H9 (cell line): Measurements from ENCODE around the gene HPCAL1. TPM values are rescaled to one million over a fixed set of nuclear protein-coding genes. Genes with fewer than 3 reads are reported as not detected.
A peak's percentile ranks its signal among the peaks of the same experiment; 100 is the strongest.

ENCODE experiments used
- DNase-seq: peaks from one replicate; pipeline ENCODE4 v3.0.0-alpha.2; 2017
- H2AFZ ChIP-seq: one replicate; pipeline ENCODE4 v1.6.1; 2013; ENCODE audit warnings: mild to moderate bottlenecking, low read length, control low read depth, moderate library complexity
- H2AK5ac ChIP-seq: 2 replicates; pipeline ENCODE4 v1.6.1; 2013; ENCODE audit warnings: low read length, control low read depth, mixed read lengths; ENCODE audit not compliant: insufficient read length
- H2BK120ac ChIP-seq: one replicate; pipeline ENCODE4 v1.6.1; 2013; ENCODE audit warnings: low read depth, mild to moderate bottlenecking, low read length, control low read depth, inconsistent platforms; ENCODE audit not compliant: poor library complexity, severe bottlenecking
- H2BK12ac ChIP-seq: 2 replicates; pipeline ENCODE4 v1.6.1; 2013; ENCODE audit warnings: low read length, control low read depth, mixed read lengths, low read depth; ENCODE audit not compliant: insufficient read length
- H2BK15ac ChIP-seq: 2 replicates; pipeline ENCODE4 v1.6.1; 2013; ENCODE audit warnings: low read depth, low read length, control low read depth
- H2BK20ac ChIP-seq: one replicate; pipeline ENCODE4 v1.6.1; 2013; ENCODE audit warnings: low read depth, mild to moderate bottlenecking, low read length, control low read depth, inconsistent platforms; ENCODE audit not compliant: poor library complexity, severe bottlenecking
- H2BK5ac ChIP-seq: 2 replicates; pipeline ENCODE4 v1.6.1; 2013; ENCODE audit warnings: low read length, control low read depth, mixed read lengths; ENCODE audit not compliant: insufficient read length
- H3K14ac ChIP-seq: 2 replicates; pipeline ENCODE4 v1.6.1; 2013; ENCODE audit warnings: low read length, control low read depth; ENCODE audit not compliant: insufficient read depth
- H3K18ac ChIP-seq: 2 replicates; pipeline ENCODE4 v1.6.1; 2013; ENCODE audit warnings: low read depth, mild to moderate bottlenecking, mixed read lengths, low read length, control low read depth; ENCODE audit not compliant: insufficient read length
- H3K23ac ChIP-seq: 2 replicates; pipeline ENCODE4 v1.6.1; 2013; ENCODE audit warnings: low read length, control low read depth, mixed read lengths, low read depth; ENCODE audit not compliant: insufficient read length
- H3K23me2 ChIP-seq: 2 replicates; pipeline ENCODE4 v1.6.1; 2013; ENCODE audit warnings: low read depth, mild to moderate bottlenecking, mixed read lengths, low read length, control low read depth; ENCODE audit not compliant: insufficient read length, poor library complexity, severe bottlenecking
- H3K27ac ChIP-seq: 2 replicates; pipeline ENCODE4 v1.5.1; 2013; ENCODE audit warnings: low read length, control low read depth, mixed read lengths, low read depth; ENCODE audit not compliant: insufficient read length
- H3K27me3 ChIP-seq: 2 replicates; pipeline ENCODE4 v1.6.1; 2013; ENCODE audit warnings: low read length, control low read depth, inconsistent platforms; ENCODE audit not compliant: insufficient read depth
- H3K4ac ChIP-seq: 2 replicates; pipeline ENCODE4 v1.6.1; 2013; ENCODE audit warnings: low read depth, mild to moderate bottlenecking, control low read depth, inconsistent platforms, low read length, moderate library complexity
- H3K4me1 ChIP-seq: 2 replicates; pipeline ENCODE4 v1.6.1; 2013; ENCODE audit warnings: low read length, control low read depth, inconsistent platforms; ENCODE audit not compliant: insufficient read depth
- H3K4me2 ChIP-seq: 2 replicates; pipeline ENCODE4 v1.6.1; 2013; ENCODE audit warnings: low read length, control low read depth, mixed read lengths; ENCODE audit not compliant: insufficient read length, insufficient read depth
- H3K56ac ChIP-seq: 2 replicates; pipeline ENCODE4 v1.6.1; 2013; ENCODE audit warnings: low read depth, mild to moderate bottlenecking, mixed read lengths, low read length, control low read depth; ENCODE audit not compliant: insufficient read length
- H3K79me1 ChIP-seq: 2 replicates; pipeline ENCODE4 v1.6.1; 2013; ENCODE audit warnings: low read depth, mild to moderate bottlenecking, moderate library complexity, low read length, control low read depth, inconsistent platforms; ENCODE audit not compliant: insufficient read depth, poor library complexity, severe bottlenecking
- H3K79me2 ChIP-seq: 2 replicates; pipeline ENCODE4 v1.6.1; 2013; ENCODE audit warnings: low read length, control low read depth, inconsistent platforms; ENCODE audit not compliant: insufficient read depth
- H3K9ac ChIP-seq: 2 replicates; pipeline ENCODE4 v1.6.1; 2013; ENCODE audit warnings: low read length, control low read depth, mixed read lengths; ENCODE audit not compliant: insufficient read length; ENCODE audit errors: extremely low read depth
- H3K9me3 ChIP-seq: one replicate; pipeline ENCODE4 v1.6.1; 2013; ENCODE audit warnings: low read depth, low read length, inconsistent platforms; ENCODE audit not compliant: control insufficient read depth
- H3T11ph ChIP-seq: one replicate; pipeline ENCODE4 v1.6.1; 2013; ENCODE audit warnings: mild to moderate bottlenecking, low read length, control low read depth, inconsistent platforms
- H4K20me1 ChIP-seq: one replicate; pipeline ENCODE4 v1.6.1; 2013; ENCODE audit not compliant: control insufficient read depth, insufficient read length, insufficient read depth
- H4K5ac ChIP-seq: 2 replicates; pipeline ENCODE4 v1.6.1; 2013; ENCODE audit warnings: low read depth, mild to moderate bottlenecking, mixed read lengths, low read length, control low read depth; ENCODE audit not compliant: insufficient read length
- H4K8ac ChIP-seq: replicated peaks from 2 replicates; pipeline ENCODE4 v1.6.1; 2013; ENCODE audit warnings: low read length, control low read depth, mixed read lengths, low read depth; ENCODE audit not compliant: insufficient read length
- H4K91ac ChIP-seq: 2 replicates; pipeline ENCODE4 v1.6.1; 2013; ENCODE audit warnings: low read depth, mild to moderate bottlenecking, moderate library complexity, mixed read lengths, low read length, control low read depth; ENCODE audit not compliant: insufficient read length
- H3K27ac Mint-ChIP-seq, 3 experiments: 2 replicates in 2 of 3; 3 replicates in 1 of 3; pipeline ENCODE4 v1.8.0; 2020 to 2021; ENCODE audit warnings: mixed read lengths in 3 of 3, mild to moderate bottlenecking in 1 of 3, moderate library complexity in 1 of 3
- H3K27me3 Mint-ChIP-seq: 2 replicates; pipeline ENCODE4 v1.8.0; 2021; ENCODE audit warnings: low read depth, mild to moderate bottlenecking, moderate library complexity, mixed read lengths
- H3K36me3 Mint-ChIP-seq, 3 experiments: 2 replicates in 2 of 3; 3 replicates in 1 of 3; pipeline ENCODE4 v1.8.0; 2020 to 2021; ENCODE audit warnings: low read depth in 3 of 3, mixed read lengths in 3 of 3; ENCODE audit not compliant: insufficient read depth in 1 of 3
- H3K4me1 Mint-ChIP-seq, 2 experiments: 2 replicates each; pipeline ENCODE4 v1.8.0; 2020; ENCODE audit warnings: mixed read lengths in 2 of 2
- H3K4me3 Mint-ChIP-seq, 2 experiments: 2 replicates in 1 of 2; 3 replicates in 1 of 2; pipeline ENCODE4 v1.8.0; 2020 to 2021; ENCODE audit warnings: mild to moderate bottlenecking in 2 of 2, mixed read lengths in 2 of 2, moderate library complexity in 1 of 2
- H3K9me3 Mint-ChIP-seq, 2 experiments: 2 replicates in 1 of 2; 3 replicates in 1 of 2; pipeline ENCODE4 v1.8.0; 2020; ENCODE audit warnings: mild to moderate bottlenecking in 2 of 2, mixed read lengths in 2 of 2, moderate library complexity in 1 of 2
- CTCF ChIP-seq: fragments of 200-600 bp; sonication (generic); conservative IDR thresholded peaks from 3 replicates; pipeline ENCODE4 v1.8.0; 2021; ENCODE audit warnings: antibody characterized with exemption, mild to moderate bottlenecking
- WGBS: extraction: QIAGEN DNeasy Blood & Tissue Kit; methylation state at CpG from one replicate; pipeline ENCODE4 v1.1.7; 2013; ENCODE audit warnings: missing lambda C conversion rate, low lambda C conversion rate, mixed read lengths; ENCODE audit not compliant: insufficient read length; ENCODE audit errors: extremely low coverage; 5-methylcytosine and 5-hydroxymethylcytosine counted together
- total RNA-seq: library from RNA; stranded (reverse); gene quantifications from 2 replicates; pipeline ENCODE4 v1.2.1, GENCODE V29; 2021

Gene HPCAL1
- total RNA-seq, 1 experiment from 2014 or later: 4.7 TPM

GRCh38 chr2:10369269-10370255, 66.9 kb downstream of the HPCAL1 start:
- no peaks in the 10 kb centered on the region for H3K79me1 ChIP-seq
- Mint-ChIP-seq H3K9me3 (no peaks in the 10 kb centered on the region; a peak in 1 of 5 replicates), H3K36me3 (no peaks in the 10 kb centered on the region), H3K27me3 (no peaks in the 10 kb centered on the region), H3K4me1 (peaks cover 2 to 10% of the 10 kb centered on the region in 2 experiments; a peak in 3 of 4 replicates), H3K4me3 (no peak overlapping the region), H3K27ac (peak overlapping the region in 1 of 3 experiments; percentile 68; a peak in 3 of 7 replicates)
- peaks cover 2% of the 10 kb centered on the region; the same call in 1 of the 2 replicates for H3K79me2 ChIP-seq
- no peak for TF ChIP-seq CTCF
- no peak overlapping the region for H3K4me2 ChIP-seq
- no peak overlapping the region for H2AK5ac ChIP-seq
- H3K9ac ChIP-seq: no peak overlapping the region
- no peaks in the 10 kb centered on the region for H3K9me3 ChIP-seq
- H4K8ac ChIP-seq: no peak overlapping the region
- H3K56ac ChIP-seq: no peak overlapping the region
- H3K27me3 ChIP-seq: no peaks in the 10 kb centered on the region
- H2BK12ac ChIP-seq: no peak overlapping the region
- no peaks in the 10 kb centered on the region for H4K20me1 ChIP-seq
- no peak overlapping the region for H3K18ac ChIP-seq
- no peaks in the 10 kb centered on the region for H3K4me1 ChIP-seq
- no CpG with 5 or more reads among the region's 14 CpGs for WGBS
- H2AFZ ChIP-seq: no peak overlapping the region
- no peak overlapping the region for H4K91ac ChIP-seq
- no peak overlapping the region for H2BK5ac ChIP-seq
- H2BK20ac ChIP-seq: no peak overlapping the region
- no peak for DNase-seq
- H2BK15ac ChIP-seq: no peak overlapping the region; the same call in 1 of the 2 replicates
- H3K14ac ChIP-seq: no peak overlapping the region
- H3K23me2 ChIP-seq: no peaks in the 10 kb centered on the region
- no peak overlapping the region for H4K5ac ChIP-seq
- H3T11ph ChIP-seq: no peak overlapping the region
- H3K4ac ChIP-seq: no peak overlapping the region
- H3K23ac ChIP-seq: no peak overlapping the region
- no peak overlapping the region for H2BK120ac ChIP-seq
- H3K27ac ChIP-seq: no peak overlapping the region
